Placental pericyte (primary cell): Measurements from ENCODE around the gene PCDHGA2. TPM values are rescaled to one million over a fixed set of nuclear protein-coding genes. Genes with fewer than 3 reads are reported as not detected.

Source experiments
- total RNA-seq: library from RNA; depleted of rRNA; stranded (reverse); fragments of >200 nt; gene quantifications from 2 replicates; pipeline ENCODE4 v1.2.3, GENCODE V29; 2012

The PCDHGA2 gene
- total RNA-seq, 1 donor: 2.0 TPM

Other genes with a start within 250 kb of the PCDHGA2 start
- gene PCDHB2, start 244.1 kb upstream of the PCDHGA2 start, total RNA-seq: 0.22 and 0.29 TPM in 2 replicates
- gene PCDHB3, start 238.3 kb upstream of the PCDHGA2 start, total RNA-seq: under 0.01 and 0.29 TPM in 2 replicates
- gene PCDHB4, start 216.9 kb upstream of the PCDHGA2 start, total RNA-seq: 0.14 TPM in 1 of 2 replicates, not detected in the other
- 0.14 and 0.22 TPM in 2 replicates for gene PCDHB5, start 203.6 kb upstream of the PCDHGA2 start, total RNA-seq
- gene PCDHB6, start 188.7 kb upstream of the PCDHGA2 start, total RNA-seq: under 0.01 and 0.14 TPM in 2 replicates
- under 0.01 and 0.14 TPM in 2 replicates for gene PCDHB7, start 166.1 kb upstream of the PCDHGA2 start, total RNA-seq
- gene PCDHB8, start 161.0 kb upstream of the PCDHGA2 start, total RNA-seq: 0.29 TPM in 1 of 2 replicates, not detected in the other
- gene PCDHB16, start 156.4 kb upstream of the PCDHGA2 start, total RNA-seq: under 0.01 and 0.14 TPM in 2 replicates
- 0.14 TPM in 1 of 2 replicates, not detected in the other for gene PCDHB9, start 151.6 kb upstream of the PCDHGA2 start, total RNA-seq
- gene PCDHB10, start 146.4 kb upstream of the PCDHGA2 start, total RNA-seq: 0.22 and 0.43 TPM in 2 replicates
- under 0.01 and 0.29 TPM in 2 replicates for gene PCDHB11, start 139.1 kb upstream of the PCDHGA2 start, total RNA-seq
- under 0.01 TPM in 1 of 2 replicates, not detected in the other for gene PCDHB12, start 130.0 kb upstream of the PCDHGA2 start, total RNA-seq
- gene PCDHB13, start 124.8 kb upstream of the PCDHGA2 start, total RNA-seq: 0.22 and 0.29 TPM in 2 replicates
- 0.29 and 0.44 TPM in 2 replicates for gene PCDHB14, start 115.4 kb upstream of the PCDHGA2 start, total RNA-seq
- under 0.01 and 0.14 TPM in 2 replicates for gene PCDHB15, start 93.4 kb upstream of the PCDHGA2 start, total RNA-seq
- 0.44 and 2.0 TPM in 2 replicates for gene SLC25A2, start 34.7 kb upstream of the PCDHGA2 start, total RNA-seq
- 43.1 and 61.6 TPM in 2 replicates for gene TAF7, start 18.0 kb upstream of the PCDHGA2 start, total RNA-seq
- gene PCDHGA1, start 8.2 kb upstream of the PCDHGA2 start, total RNA-seq: 0.43 and 0.88 TPM in 2 replicates
- 4.0 and 5.5 TPM in 2 replicates for gene PCDHGA3, start 5.1 kb downstream of the PCDHGA2 start, total RNA-seq
- 1.8 and 1.9 TPM in 2 replicates for gene PCDHGB1, start 11.3 kb downstream of the PCDHGA2 start, total RNA-seq
- 5.0 and 6.1 TPM in 2 replicates for gene PCDHGA4, start 16.3 kb downstream of the PCDHGA2 start, total RNA-seq
- gene PCDHGB2, start 21.2 kb downstream of the PCDHGA2 start, total RNA-seq: 2.2 and 3.1 TPM in 2 replicates
- gene PCDHGA5, start 25.4 kb downstream of the PCDHGA2 start, total RNA-seq: 1.5 and 1.9 TPM in 2 replicates
- 2.6 and 3.3 TPM in 2 replicates for gene PCDHGB3, start 31.5 kb downstream of the PCDHGA2 start, total RNA-seq
- gene PCDHGA6, start 35.1 kb downstream of the PCDHGA2 start, total RNA-seq: 4.3 and 4.8 TPM in 2 replicates
- 4.3 and 7.7 TPM in 2 replicates for gene PCDHGA7, start 44.0 kb downstream of the PCDHGA2 start, total RNA-seq
- gene PCDHGB4, start 48.9 kb downstream of the PCDHGA2 start, total RNA-seq: 28.2 and 30.4 TPM in 2 replicates
- 2.4 and 3.3 TPM in 2 replicates for gene PCDHGA8, start 53.9 kb downstream of the PCDHGA2 start, total RNA-seq
- 27.3 and 27.4 TPM in 2 replicates for gene PCDHGB5, start 59.2 kb downstream of the PCDHGA2 start, total RNA-seq
- 4.6 and 6.2 TPM in 2 replicates for gene PCDHGA9, start 64.0 kb downstream of the PCDHGA2 start, total RNA-seq
- gene PCDHGB6, start 69.3 kb downstream of the PCDHGA2 start, total RNA-seq: 4.3 and 5.3 TPM in 2 replicates
- gene PCDHGA10, start 74.2 kb downstream of the PCDHGA2 start, total RNA-seq: 13.2 and 14.0 TPM in 2 replicates
- 7.6 and 14.0 TPM in 2 replicates for gene PCDHGB7, start 78.9 kb downstream of the PCDHGA2 start, total RNA-seq
- gene PCDHGA11, start 82.3 kb downstream of the PCDHGA2 start, total RNA-seq: 12.7 and 19.2 TPM in 2 replicates
- 30.0 and 37.5 TPM in 2 replicates for gene PCDHGA12, start 91.7 kb downstream of the PCDHGA2 start, total RNA-seq
- gene PCDHGC3, start 137.2 kb downstream of the PCDHGA2 start, total RNA-seq: 81.9 and 107 TPM in 2 replicates
- gene PCDHGC4, start 146.3 kb downstream of the PCDHGA2 start, total RNA-seq: 4.4 and 5.0 TPM in 2 replicates
- gene PCDHGC5, start 150.3 kb downstream of the PCDHGA2 start, total RNA-seq: 3.9 and 6.6 TPM in 2 replicates